ENCODE measurements around the gene APEX2.

DNA sequence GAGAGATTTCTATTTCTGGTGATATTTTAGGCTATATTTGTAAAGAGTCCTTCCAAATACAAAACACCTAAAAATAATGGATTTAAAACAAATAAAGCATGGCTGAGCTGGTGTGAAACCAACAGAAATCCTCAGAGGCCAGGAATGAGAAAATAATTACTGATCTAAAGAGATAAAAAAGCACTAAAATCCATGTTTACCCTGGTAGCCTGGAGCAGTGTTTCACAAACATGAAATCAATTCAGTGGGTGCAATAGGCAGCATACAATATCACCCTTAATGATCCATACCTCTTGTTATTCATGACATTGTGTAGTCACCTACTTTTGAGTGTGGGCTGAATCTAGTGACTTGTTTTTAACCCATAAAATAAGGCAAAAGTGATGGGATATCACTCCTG lies 20.7 kb upstream of the APEX2 start:
- TF ChIP-seq, protein P1, sequence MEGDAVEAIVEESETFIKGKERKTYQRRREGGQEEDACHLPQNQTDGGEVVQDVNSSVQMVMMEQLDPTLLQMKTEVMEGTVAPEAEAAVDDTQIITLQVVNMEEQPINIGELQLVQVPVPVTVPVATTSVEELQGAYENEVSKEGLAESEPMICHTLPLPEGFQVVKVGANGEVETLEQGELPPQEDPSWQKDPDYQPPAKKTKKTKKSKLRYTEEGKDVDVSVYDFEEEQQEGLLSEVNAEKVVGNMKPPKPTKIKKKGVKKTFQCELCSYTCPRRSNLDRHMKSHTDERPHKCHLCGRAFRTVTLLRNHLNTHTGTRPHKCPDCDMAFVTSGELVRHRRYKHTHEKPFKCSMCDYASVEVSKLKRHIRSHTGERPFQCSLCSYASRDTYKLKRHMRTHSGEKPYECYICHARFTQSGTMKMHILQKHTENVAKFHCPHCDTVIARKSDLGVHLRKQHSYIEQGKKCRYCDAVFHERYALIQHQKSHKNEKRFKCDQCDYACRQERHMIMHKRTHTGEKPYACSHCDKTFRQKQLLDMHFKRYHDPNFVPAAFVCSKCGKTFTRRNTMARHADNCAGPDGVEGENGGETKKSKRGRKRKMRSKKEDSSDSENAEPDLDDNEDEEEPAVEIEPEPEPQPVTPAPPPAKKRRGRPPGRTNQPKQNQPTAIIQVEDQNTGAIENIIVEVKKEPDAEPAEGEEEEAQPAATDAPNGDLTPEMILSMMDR (IDR thresholded peaks at IDR 0.05; ENCODE audit: insufficient read depth, low read length): no peak
- TF ChIP-seq POLR2AphosphoS5 (IDR thresholded peaks at IDR 0.05; ENCODE audit: low read depth) (no peak), GABPA (IDR thresholded peaks at IDR 0.05; ENCODE audit: low read depth) (no peak), SPI1 (IDR thresholded peaks at IDR 0.05; ENCODE audit: borderline replicate concordance, low read depth) (no peak)
- TF ChIP-seq, protein P2, sequence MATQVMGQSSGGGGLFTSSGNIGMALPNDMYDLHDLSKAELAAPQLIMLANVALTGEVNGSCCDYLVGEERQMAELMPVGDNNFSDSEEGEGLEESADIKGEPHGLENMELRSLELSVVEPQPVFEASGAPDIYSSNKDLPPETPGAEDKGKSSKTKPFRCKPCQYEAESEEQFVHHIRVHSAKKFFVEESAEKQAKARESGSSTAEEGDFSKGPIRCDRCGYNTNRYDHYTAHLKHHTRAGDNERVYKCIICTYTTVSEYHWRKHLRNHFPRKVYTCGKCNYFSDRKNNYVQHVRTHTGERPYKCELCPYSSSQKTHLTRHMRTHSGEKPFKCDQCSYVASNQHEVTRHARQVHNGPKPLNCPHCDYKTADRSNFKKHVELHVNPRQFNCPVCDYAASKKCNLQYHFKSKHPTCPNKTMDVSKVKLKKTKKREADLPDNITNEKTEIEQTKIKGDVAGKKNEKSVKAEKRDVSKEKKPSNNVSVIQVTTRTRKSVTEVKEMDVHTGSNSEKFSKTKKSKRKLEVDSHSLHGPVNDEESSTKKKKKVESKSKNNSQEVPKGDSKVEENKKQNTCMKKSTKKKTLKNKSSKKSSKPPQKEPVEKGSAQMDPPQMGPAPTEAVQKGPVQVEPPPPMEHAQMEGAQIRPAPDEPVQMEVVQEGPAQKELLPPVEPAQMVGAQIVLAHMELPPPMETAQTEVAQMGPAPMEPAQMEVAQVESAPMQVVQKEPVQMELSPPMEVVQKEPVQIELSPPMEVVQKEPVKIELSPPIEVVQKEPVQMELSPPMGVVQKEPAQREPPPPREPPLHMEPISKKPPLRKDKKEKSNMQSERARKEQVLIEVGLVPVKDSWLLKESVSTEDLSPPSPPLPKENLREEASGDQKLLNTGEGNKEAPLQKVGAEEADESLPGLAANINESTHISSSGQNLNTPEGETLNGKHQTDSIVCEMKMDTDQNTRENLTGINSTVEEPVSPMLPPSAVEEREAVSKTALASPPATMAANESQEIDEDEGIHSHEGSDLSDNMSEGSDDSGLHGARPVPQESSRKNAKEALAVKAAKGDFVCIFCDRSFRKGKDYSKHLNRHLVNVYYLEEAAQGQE (IDR thresholded peaks at IDR 0.05; ENCODE audit: insufficient replicate concordance, low read depth): no peak
